8988T (cell line): ENCODE results near the gene ITSN2.
"Not testable (repeated sequence)": the region's sequence is repeated elsewhere in the genome, so short reads cannot be mapped to it uniquely, and the experiment has no call there.

Source experiments
- DNase-seq: peaks from one replicate; pipeline ENCODE4 v3.0.0; 2011

The ITSN2 gene

DNA sequence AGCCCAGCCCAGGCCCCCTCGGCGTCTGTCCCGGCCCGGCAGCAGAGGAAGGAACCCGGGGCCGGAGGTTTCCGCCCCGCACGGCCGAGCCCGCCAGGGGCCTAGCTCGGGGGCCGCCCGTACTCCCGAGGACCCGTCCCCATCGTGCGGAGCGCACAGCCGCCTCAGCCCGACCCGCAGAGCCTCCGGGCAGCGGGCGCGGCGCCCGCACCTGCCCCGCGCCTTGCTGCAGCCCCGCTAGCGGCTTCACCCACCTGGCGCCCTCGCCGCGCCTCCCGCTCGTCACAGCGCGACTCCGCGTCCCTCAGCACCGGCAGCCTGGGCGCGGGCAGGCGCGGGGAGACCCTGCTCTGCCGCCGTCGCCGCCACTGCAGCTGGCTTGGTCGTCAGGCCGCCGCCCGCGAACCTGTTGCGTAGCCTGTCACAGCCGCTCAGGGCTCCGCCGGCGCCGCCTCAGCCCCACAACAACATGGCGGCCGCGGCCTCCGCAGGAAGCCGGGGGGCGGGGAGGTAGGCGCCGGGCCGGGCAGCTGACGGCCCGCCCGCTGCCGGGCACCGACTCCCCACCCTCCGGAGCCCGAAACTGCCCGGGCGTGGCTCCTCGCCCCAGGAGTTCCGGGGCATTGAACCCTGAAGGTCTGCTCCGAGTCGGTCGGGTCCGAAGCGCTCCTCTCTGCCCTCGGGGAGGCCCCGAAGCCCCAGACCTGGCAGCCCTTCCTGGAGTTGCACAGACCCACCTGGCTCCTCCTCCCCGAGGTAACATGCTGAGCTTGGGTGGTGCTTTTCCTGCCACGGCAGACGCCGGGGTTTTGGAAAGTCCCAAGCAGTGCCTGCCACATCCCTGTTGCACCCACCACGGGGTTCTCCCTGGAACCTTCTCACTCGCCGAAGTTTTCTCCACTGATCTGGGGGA, at the start of gene ITSN2:
Gene ITSN2 (minus strand): TSS at position 487 of the 913 bp plus-strand sequence. CDS start 32,454 bp downstream, outside the sequence.
- peak; percentile 70 for DNase-seq

DNA sequence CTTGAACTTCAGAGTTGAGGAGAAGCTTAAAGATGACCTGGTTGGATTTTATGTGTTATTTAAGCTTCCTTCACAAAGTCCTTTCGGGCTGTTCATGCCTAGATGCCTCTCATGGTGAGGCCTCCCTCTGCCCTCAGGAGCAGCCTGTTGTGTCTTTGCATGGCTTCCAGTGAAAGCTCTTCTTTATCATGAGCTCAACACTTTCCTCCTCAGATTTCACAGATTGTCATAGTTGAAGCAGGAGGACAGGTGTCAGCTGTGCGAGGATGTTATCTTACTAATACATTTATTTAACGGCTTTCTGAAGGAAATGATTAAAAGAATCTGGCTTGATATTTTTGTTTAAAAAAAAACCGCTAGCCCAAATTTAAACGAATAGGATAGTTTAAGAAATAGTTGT, 48.8 kb upstream of the ITSN2 start:
- no peak for DNase-seq

- DNase-seq, result not testable (repeated sequence)
Measured at GRCh38 chr2:24408704-24409103, 48.4 kb upstream of the ITSN2 start.

GRCh38 chr2:24404491-24404921, 44.2 kb upstream of the ITSN2 start:
- DNase-seq, result no peak

GRCh38 chr2:24403832-24404212, 43.5 kb upstream of the ITSN2 start:
- no peak for DNase-seq

DNA sequence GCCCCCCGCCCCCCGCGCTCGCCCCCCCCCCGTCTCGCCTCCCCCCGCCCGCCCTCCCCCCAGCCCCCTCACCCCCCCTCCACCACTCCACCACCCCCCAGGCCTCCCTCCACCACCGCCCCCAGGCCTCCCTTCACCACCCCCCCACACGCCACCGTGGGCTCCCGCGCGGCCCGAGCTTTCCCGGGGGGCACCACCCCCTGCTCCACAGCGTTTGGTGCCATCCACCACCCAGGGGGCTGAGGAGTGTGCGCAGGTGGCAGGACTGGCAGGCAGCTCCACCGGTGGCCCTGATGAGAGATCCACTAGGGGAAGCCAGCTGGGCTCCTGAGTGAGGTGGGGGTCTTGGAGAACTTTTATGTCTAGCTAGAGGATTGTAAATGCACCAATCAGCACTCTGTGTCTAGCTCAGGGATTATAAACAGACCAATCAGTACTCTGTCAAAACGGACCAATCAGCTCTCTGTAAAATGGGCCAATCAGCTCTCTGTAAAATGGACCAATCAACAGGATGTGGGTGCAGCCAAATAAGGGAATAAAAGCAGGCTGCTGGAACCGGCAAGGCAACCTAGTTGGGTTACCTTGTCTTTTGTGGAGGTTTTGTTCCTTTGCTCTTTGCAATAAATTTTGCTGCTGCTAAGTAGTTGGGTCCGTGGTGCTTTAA, 43.0 kb upstream of the ITSN2 start:
- no peak for DNase-seq

DNA sequence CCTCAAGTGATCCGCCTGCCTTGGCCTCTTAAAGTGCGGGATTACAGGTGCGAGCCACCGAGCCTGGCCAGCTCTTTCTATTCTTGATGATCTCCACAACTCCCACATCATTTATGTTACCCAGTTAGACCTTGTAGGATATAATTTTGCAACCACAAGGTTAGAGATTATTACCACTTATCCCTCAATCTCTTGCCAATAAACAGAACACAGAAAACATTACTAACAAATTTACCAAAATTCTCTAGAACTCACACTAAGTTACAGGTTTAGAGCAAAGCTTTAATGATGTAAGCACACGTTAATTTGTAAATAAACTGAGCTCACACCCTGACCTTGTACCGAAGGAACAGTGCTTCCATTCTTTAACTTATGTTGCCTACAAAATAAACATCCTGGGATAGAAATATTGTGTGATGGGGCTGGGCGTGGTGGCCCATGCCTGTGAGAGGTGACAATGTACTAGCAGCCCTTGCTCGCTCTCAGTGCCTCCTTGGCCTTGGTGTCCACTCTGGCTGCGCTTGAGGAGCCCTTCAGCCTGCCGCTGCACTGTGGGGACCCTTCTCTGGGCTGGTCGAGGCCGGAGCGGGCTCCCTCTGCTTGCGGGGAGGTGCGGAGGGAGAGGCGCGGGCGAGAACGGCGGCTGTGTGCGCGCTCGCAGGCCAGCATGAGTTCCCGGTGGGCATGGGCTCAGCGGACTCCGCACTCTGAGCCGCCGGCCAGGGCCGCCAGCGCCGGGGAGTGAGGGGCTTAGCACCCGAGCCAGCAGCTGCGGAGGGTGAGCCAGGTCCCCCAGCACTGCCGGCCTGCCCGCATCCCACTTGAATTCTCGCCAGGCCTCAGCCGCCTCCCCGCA, 42.1 kb upstream of the ITSN2 start:
- DNase-seq, result no peak

DNA sequence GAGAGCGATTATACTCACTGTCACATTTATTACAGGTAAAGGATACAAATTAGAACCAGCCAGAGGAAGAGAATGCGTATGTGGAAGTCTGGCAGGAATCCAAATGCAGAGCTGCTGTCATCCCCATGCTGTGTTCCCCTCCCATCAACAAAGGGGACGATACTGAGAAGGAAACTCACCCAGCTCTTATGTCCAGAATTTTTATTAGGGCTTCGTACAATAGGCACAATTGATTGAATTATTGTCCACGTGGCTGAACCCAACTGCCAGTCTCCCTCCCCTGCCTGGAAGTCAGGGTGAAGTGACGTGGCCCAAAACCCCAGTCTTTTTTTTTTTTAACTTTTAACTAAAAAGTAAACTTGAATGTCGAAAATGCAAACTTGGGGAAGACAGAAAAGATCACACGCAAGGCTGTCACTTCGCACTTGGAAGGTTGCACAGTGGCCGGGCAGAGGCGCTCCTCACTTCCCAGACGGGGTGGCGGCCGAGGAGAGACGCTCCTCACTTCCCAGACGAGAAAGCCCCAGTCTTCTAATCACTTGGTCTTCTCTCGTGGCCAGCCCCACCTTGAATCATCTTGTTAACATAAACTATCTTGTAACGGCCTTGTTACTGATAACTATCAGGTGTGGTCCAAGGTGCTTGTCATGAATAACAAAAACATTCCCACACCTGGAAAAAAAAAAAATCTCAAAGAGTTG, 40.0 kb upstream of the ITSN2 start:
- no peak for DNase-seq

- no peak for DNase-seq
Measured at GRCh38 chr2:24399434-24400206, 39.3 kb upstream of the ITSN2 start.

- no peak for DNase-seq
Measured at GRCh38 chr2:24394998-24395397, 34.7 kb upstream of the ITSN2 start.

GRCh38 chr2:24392542-24393059, 32.3 kb upstream of the ITSN2 start:
- no peak for DNase-seq

DNA sequence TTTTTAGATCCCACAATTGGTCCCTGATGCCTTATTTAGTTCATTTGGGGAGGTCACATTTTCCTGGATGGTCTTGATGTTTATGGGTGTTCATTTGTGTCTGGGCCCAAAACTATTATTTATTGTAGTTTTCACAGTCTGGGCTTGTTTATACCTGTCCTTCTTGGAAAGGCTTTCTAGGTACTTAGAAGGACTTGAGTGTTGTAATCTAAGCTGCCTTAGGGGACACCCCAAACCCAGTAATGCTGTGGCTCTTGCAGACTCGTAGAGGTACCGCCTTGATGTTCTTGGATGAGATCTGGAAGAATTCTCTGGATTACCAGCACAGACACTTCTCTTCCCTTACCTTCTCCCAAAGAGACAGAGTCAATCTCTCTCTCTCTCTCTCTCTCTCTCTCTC, 25.0 kb upstream of the ITSN2 start:
- no peak for DNase-seq

DNA sequence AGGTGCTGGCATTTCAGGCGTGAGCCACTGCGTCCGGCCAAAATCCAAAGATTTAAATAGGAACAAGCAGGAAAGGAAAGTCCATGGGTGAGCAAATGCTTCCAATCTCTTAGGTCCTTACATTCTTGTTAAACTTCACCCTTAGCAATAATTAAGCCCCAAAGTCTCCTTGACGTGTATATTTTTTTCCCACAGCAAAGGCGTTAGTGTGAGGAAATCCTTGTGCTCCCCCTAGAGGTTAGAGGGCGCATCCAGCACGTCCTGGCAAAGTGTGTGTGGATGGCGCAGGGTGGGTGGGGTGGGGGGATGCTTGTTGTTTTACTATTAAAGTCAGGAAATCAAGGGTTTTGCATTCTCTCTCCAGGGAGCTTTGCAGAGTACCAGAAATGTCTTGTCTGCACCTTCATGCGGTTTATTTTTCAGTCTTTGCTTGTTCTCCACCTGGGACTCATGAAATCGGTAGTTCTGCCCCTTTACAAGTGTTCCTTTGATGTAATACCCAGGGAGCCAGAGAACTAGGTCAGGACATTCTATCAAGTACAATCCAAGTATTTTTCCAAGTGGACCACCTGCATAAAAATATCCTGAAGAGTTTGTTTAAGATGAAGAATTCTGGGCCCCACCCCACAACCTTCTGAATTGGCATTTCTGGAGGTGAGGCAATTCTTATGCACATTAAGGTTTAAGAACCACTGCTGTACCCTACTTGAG, 22.2 kb upstream of the ITSN2 start:
- DNase-seq, result peak; percentile 47

DNA sequence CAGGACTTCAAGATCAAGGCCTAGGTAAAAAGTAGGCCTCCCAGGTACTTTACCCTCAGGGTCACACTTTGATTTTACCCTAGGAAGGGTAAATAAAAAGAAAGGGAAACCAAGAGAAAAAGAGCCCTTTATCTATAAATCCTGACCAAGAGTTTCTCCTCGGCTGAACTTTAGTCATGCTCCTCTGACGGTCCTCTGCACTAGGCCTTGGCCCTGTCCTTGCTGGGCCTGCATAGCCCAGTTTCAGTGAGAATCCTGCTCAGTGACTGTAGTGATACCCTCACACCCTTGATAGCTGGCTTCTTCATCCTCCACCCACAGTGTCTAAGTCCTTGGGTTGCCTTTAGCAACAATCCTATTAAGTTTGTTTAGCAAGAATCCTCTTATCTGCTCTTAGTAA, 20.5 kb upstream of the ITSN2 start:
- DNase-seq, result no peak

GRCh38 chr2:24375349-24376087, 15.2 kb upstream of the ITSN2 start:
- DNase-seq, result no peak

DNA sequence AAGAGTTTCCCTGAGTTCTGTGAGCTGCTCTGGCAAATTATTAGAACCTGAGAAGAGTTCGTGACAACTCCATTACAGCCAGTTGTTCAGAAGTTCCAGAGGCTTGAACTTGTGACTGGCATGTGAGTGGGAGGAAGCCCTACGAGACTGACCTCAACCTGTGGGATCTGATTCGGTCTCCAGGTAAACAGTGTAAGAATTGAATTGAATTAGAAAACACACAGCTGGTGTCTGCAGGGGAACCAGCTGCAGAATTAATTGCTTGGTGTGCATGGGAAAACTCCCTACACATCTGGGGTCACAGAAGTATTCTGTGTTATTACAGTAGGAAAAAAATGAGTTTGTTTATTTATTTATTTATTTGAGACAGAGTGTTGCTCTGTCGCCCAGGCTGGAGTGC, 14.0 kb upstream of the ITSN2 start:
- DNase-seq, result no peak

GRCh38 chr2:24372033-24372432, 11.7 kb upstream of the ITSN2 start:
- DNase-seq, result no peak

- no peak for DNase-seq
Measured at GRCh38 chr2:24365826-24366225, 5.5 kb upstream of the ITSN2 start.

GRCh38 chr2:24365051-24365450, 4.7 kb upstream of the ITSN2 start:
- DNase-seq, result no peak

DNA sequence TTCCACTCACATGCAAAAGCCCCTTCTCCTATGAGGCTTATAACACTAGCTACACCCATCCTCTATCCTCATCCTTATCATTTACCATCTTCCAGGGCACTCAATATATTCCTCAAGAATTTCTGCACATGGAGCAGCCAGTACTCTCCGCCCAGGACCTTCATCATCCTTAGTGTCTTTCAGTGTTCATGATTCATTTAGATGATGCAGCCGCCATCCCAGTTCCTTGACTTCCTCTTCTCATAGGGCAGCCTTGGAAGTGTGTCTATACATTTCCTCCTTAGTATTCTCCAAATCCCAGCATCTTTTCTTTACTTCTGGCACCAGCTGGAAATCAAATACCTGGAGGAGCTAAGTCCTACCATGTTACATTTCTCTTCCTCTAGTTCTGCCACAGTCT, 3.0 kb upstream of the ITSN2 start:
- no peak for DNase-seq
